Mucosa of rectum (tissue), 2 donors: ENCODE results near the gene CALN1.

Experiments used
- H3K27ac ChIP-seq, 2 donors: one replicate each; pipeline ENCODE4 v1.7.0; 2013; ENCODE audit warnings: inconsistent platforms in 2 of 2, low read depth in 2 of 2, low read length in 2 of 2
- H3K27me3 ChIP-seq, 2 donors: one replicate each; pipeline ENCODE4 v1.7.0; 2013; ENCODE audit warnings: low read length in 2 of 2; ENCODE audit not compliant: control insufficient read depth in 2 of 2, insufficient read depth in 2 of 2
- H3K36me3 ChIP-seq, 2 donors: one replicate each; pipeline ENCODE4 v1.7.0; 2013; ENCODE audit warnings: low read length in 2 of 2; ENCODE audit not compliant: control insufficient read depth in 2 of 2, insufficient read depth in 2 of 2
- H3K4me1 ChIP-seq, 2 donors: one replicate each; pipeline ENCODE4 v1.7.0; 2013; ENCODE audit warnings: low read length in 2 of 2, mild to moderate bottlenecking in 1 of 2; ENCODE audit not compliant: control insufficient read depth in 2 of 2, insufficient read depth in 2 of 2
- H3K4me3 ChIP-seq, 2 donors: one replicate each; pipeline ENCODE4 v1.7.0; 2013; ENCODE audit warnings: low read length in 2 of 2
- H3K9ac ChIP-seq, 2 donors: one replicate each; pipeline ENCODE4 v1.7.0; 2013; ENCODE audit warnings: low read length in 2 of 2, low read depth in 1 of 2, mild to moderate bottlenecking in 1 of 2
- H3K9me3 ChIP-seq, 2 donors: one replicate each; pipeline ENCODE4 v1.7.0; 2013; ENCODE audit warnings: low read length in 2 of 2; ENCODE audit not compliant: control insufficient read depth in 2 of 2
- donor health status: healthy.
- donor health status: Normal muscosa, but diverticular disease.

The CALN1 gene

GRCh38 chr7:72039460-72039859 is 372.7 kb downstream of the CALN1 start:
- no peak overlapping the region for H3K9ac ChIP-seq
- peaks cover 2 to 8% of the 10 kb centered on the region in 2 donors for H3K9me3 ChIP-seq
- no peaks in the 10 kb centered on the region for H3K4me1 ChIP-seq
- no peaks in the 10 kb centered on the region for H3K27me3 ChIP-seq
- H3K36me3 ChIP-seq = no peaks in the 10 kb centered on the region
- H3K27ac ChIP-seq = no peak overlapping the region
- no peak overlapping the region for H3K4me3 ChIP-seq

DNA sequence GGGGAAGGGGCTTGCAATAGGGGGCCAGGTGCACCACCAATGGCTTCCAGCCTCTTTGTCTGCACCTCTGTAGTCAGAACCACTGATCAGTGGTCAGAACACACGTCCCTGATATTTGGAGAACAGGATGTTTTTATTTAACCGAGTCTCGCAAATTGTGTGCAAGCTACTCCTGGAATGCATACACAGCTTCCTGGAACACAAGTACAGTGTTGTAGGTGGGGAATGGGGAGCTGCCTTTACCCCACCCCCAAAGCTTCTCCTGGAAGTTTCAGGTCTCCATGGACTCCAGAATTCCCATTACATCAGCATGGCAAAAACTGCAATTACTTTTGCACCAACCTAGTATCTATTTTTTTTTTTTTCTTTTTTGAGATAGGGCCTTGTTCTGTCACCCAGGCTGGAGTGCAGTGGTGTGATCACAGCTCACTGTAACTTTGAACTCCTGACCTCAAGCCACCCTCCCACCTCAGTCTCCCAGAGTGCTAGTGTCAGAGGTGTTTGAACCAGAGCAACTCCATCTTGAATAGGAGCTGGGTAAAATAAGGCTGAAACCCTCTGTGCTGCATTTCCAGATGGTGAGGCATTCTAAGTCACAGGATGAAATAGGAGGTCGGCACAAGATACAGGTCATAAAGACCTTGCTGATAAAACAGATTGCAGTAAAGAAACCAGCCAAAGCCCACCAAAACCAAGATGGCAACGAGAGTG is 374.0 kb downstream of the CALN1 start:
- no peaks in the 10 kb centered on the region for H3K27me3 ChIP-seq
- no peaks in the 10 kb centered on the region for H3K4me1 ChIP-seq
- no peak overlapping the region for H3K9ac ChIP-seq
- no peak overlapping the region for H3K27ac ChIP-seq
- H3K9me3 ChIP-seq = peaks cover 2 to 8% of the 10 kb centered on the region in 2 donors
- H3K4me3 ChIP-seq = no peak overlapping the region
- H3K36me3 ChIP-seq = no peaks in the 10 kb centered on the region

DNA sequence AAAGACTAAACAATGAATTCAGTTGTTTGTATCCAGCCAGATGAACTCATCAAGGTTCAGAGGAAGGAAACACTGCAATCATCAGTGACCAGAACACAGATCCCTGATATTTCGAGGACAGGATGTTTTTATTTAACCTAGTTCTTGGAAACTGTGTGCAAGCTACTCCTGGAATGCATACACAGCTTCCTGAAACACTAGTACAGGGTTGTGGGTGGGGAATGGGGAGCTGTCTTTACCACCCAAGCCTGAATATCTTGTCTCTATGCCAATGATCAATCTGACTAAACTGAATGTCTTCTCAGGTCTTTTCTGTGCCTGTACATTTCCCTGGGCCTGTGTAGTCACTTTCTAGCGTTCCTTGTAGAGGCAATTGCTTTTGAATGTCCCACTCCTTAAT is 374.6 kb downstream of the CALN1 start:
- Histone ChIP-seq H3K27me3 (no peaks in the 10 kb centered on the region), H3K4me1 (no peaks in the 10 kb centered on the region), H3K9me3 (peaks cover 2 to 8% of the 10 kb centered on the region in 2 donors), H3K9ac (no peak overlapping the region), H3K27ac (no peak overlapping the region), H3K4me3 (no peak overlapping the region), H3K36me3 (no peaks in the 10 kb centered on the region)

GRCh38 chr7:72035266-72035665 is 376.9 kb downstream of the CALN1 start:
- no peaks in the 10 kb centered on the region for H3K36me3 ChIP-seq
- H3K4me1 ChIP-seq = no peaks in the 10 kb centered on the region
- H3K9me3 ChIP-seq = peaks cover 2 to 3% of the 10 kb centered on the region in 2 donors
- no peak overlapping the region for H3K27ac ChIP-seq
- H3K4me3 ChIP-seq = no peak overlapping the region
- H3K27me3 ChIP-seq = no peaks in the 10 kb centered on the region
- no peak overlapping the region for H3K9ac ChIP-seq

DNA sequence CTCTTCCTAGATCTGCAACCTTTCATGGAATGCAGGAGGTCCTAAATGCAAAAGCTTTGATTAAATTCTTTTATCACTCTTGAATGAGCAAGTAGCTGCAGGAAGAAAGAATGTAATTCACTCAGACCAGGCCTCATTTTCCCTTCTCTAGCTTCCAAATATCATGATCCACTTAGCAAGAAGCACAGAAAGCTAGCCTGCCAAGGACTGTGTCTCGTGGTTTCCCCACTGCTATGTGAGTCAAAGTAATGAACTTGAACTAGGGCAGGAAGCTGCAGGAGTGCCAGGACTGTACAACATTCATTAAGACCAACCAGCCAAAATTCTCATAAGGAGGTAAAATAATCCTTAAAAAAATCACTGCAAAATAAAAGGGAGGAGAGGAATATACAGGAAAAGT is 379.2 kb downstream of the CALN1 start:
- H3K9me3 ChIP-seq = peaks cover 5 to 7% of the 10 kb centered on the region in 2 donors
- H3K27me3 ChIP-seq = no peaks in the 10 kb centered on the region
- no peak overlapping the region for H3K27ac ChIP-seq
- H3K36me3 ChIP-seq = no peaks in the 10 kb centered on the region
- H3K4me1 ChIP-seq = no peaks in the 10 kb centered on the region
- H3K9ac ChIP-seq = no peak overlapping the region
- H3K4me3 ChIP-seq = no peak overlapping the region

GRCh38 chr7:72030994-72031667 is 381.0 kb downstream of the CALN1 start:
- no peaks in the 10 kb centered on the region for H3K27me3 ChIP-seq
- peaks cover 2 to 4% of the 10 kb centered on the region in 2 donors for H3K9me3 ChIP-seq
- no peaks in the 10 kb centered on the region for H3K4me1 ChIP-seq
- H3K4me3 ChIP-seq = no peak overlapping the region
- H3K36me3 ChIP-seq = no peaks in the 10 kb centered on the region
- no peak overlapping the region for H3K27ac ChIP-seq
- no peak overlapping the region for H3K9ac ChIP-seq

GRCh38 chr7:72028267-72028666 is 383.9 kb downstream of the CALN1 start:
- H3K27ac ChIP-seq = no peak overlapping the region
- no peak overlapping the region for H3K9ac ChIP-seq

DNA sequence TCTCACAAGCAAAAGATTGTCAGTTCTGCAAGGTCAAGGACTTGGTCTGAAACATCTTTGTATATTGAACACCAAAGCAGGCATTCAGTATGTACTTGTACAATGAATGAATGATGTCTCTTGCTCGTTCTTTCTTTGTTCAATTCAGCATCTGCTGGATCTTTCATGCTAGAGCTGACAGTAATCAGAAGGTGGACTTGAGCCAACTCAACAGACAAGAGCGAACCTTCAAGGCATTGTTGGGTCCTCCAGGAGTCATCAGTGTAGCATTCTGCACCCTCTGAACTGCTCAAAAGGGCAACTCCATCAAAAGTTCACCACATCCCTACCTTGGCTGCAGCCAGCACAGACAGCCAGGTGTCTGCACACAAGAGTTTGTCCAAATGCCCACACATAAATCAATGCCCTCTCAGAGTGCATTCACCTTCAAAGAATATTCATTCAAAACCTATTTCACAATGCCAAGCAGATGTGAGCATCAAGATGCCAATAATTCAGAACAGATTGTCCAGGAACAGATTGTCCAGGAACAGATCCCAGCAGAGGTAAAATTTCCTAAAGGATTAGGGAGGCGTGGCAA is 386.7 kb downstream of the CALN1 start:
- no peaks in the 10 kb centered on the region for H3K27me3 ChIP-seq
- H3K27ac ChIP-seq = no peak overlapping the region
- no peak overlapping the region for H3K4me3 ChIP-seq
- H3K4me1 ChIP-seq = no peaks in the 10 kb centered on the region
- H3K9ac ChIP-seq = no peak overlapping the region
- H3K9me3 ChIP-seq = peaks cover 4 to 10% of the 10 kb centered on the region in 2 donors
- no peaks in the 10 kb centered on the region for H3K36me3 ChIP-seq

More at GRCh38 chr7:72028267-72028666, 383.9 kb downstream of the CALN1 start:
- peaks cover 2 to 7% of the 10 kb centered on the region in 2 donors for H3K9me3 ChIP-seq
- H3K27me3 ChIP-seq = no peaks in the 10 kb centered on the region
- H3K4me1 ChIP-seq = no peaks in the 10 kb centered on the region
- H3K4me3 ChIP-seq = no peak overlapping the region
- no peaks in the 10 kb centered on the region for H3K36me3 ChIP-seq

GRCh38 chr7:72023926-72024325 is 388.2 kb downstream of the CALN1 start:
- no peak overlapping the region for H3K27ac ChIP-seq
- H3K9ac ChIP-seq = no peak overlapping the region
- no peaks in the 10 kb centered on the region for H3K27me3 ChIP-seq
- H3K4me3 ChIP-seq = no peak overlapping the region
- peaks cover 4 to 7% of the 10 kb centered on the region in 2 donors for H3K9me3 ChIP-seq
- no peaks in the 10 kb centered on the region for H3K4me1 ChIP-seq
- H3K36me3 ChIP-seq = no peaks in the 10 kb centered on the region

GRCh38 chr7:72021716-72022115 is 390.4 kb downstream of the CALN1 start:
- Histone ChIP-seq H3K9me3 (peaks cover 2 to 7% of the 10 kb centered on the region in 2 donors), H3K27ac (no peak overlapping the region), H3K9ac (no peak overlapping the region), H3K4me3 (no peak overlapping the region), H3K36me3 (no peaks in the 10 kb centered on the region), H3K27me3 (no peaks in the 10 kb centered on the region), H3K4me1 (no peaks in the 10 kb centered on the region)
